Measurements from ENCODE around the gene CEP170B.
A peak's percentile ranks its signal among the peaks of the same experiment; 100 is the strongest.
"Not testable (repeated sequence)": the region's sequence is repeated elsewhere in the genome, so short reads cannot be mapped to it uniquely, and the experiment has no call there.

The CEP170B gene

GRCh38 chr14:104919152-104919992 lies 54.3 kb downstream of the CEP170B start:
- DNase-seq, result not testable (repeated sequence)

GRCh38 chr14:104919993-104920315 lies 54.9 kb downstream of the CEP170B start:
- DNase-seq, result no peak

DNA sequence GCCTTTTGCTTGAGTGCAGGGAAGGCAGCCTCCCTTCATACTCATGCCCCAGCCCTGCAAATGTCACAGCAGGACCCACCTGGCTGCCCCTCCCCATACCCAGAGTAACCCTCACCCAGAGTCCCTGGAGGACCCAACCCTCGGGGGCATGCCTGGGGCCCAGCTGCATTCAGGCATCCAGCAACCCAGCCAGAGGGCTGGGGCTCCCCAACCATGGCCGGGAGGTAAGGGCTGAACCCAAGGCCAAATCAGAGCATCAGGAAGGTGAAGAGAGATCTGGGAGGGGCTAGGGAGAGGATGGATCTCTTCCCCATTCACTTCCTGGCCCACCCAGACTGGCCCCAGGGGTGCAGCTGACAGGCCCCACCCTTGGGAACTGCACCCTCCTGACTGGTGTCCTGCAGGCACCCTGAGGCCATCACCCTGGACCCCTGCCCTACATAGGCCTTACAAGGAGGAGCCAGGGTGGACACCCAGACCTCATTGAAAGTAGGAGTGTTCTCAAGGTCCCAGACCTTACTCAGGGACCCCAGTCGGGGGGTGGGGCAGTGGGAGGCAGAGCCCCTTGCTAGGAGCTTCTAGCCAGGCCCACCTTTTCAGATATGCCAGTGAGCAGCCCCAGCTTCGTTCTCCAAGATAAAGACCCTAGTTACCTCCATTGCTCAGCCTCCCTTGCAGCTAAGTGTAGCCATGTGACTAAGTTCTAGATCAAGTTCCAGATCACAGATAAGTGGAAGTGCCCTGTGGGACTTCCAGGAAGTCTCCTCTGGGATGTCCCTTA lies 58.8 kb downstream of the CEP170B start:
- no peak for DNase-seq

- no peak for DNase-seq
Measured at GRCh38 chr14:104924421-104925213, 59.5 kb downstream of the CEP170B start, which contains the start of gene PLD4. Gene PLD4 (plus strand): TSS chr14:104924879. CDS start chr14:104927141, 2,262 bp downstream.

DNA sequence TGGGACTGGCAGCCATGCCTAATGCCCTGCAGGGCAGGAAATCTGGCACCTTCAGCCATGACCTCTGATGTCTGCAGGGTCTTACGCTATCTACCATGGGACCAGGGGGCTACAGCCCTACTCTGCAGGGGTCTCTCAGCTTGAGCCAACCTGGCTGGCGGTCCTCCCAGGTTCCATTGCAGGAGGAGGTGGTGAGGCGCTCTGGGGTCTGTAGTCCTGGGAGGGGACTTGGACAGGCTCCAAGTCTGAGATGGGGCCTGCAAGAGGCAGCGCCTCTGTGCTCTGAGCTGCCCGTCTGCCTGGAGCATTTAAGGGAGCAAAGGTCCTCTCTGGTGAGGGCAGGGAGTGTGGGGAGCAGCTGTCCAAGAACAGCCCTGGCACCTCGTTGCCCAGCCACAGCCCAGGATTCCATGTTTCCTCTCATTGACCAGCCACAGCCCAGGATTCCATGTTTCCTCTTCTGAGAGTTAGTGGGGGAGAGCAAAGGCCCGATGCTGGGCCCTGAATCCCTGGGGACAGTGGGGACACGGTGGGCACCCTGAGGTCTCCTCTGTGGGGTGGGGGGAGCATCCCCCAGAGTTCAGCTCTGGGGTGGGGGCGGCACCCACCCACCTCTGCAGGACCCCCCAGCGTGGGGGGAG lies 60.3 kb downstream of the CEP170B start:
- DNase-seq, result no peak

GRCh38 chr14:104925855-104926609 lies 61.0 kb downstream of the CEP170B start:
- DNase-seq, result no peak

- no peak for DNase-seq
Measured at GRCh38 chr14:104926619-104927431, 61.8 kb downstream of the CEP170B start.

DNA sequence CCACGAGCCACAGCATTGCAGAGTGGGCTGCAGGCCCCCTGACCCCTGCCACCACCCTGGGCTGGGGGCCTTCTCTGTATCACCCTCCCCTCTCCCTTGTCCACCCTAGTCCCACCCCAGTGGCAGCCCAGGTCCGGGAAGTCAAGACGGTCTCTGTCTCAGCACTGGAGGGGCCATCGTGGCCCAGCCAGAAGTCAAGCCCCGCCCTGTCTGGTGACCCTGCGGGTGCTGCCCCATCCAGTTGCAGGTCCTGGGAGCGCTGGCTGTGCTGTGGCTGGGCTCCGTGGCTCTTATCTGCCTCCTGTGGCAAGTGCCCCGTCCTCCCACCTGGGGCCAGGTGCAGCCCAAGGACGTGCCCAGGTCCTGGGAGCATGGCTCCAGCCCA lies 62.4 kb downstream of the CEP170B start:
- DNase-seq, result no peak

DNA sequence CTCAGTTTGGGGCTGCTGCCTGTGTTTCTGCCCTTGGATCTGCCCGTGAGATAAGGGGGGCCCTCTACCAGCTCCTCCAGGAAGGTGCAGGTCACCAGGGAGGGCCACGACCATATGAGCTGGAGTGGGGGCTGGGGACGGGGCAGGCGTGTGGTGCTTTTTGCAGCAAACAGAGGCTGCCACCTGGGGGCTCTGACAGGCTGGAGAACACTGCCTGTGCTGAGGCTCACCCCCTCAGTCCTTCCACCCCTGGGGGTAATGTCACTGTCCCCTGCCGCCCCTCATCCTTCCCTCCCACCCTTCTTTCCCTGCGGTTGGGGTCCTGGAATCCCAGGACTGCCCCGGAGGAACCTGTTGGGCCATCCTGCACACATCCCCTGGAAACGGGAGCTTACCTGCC lies 62.8 kb downstream of the CEP170B start:
- no peak for DNase-seq

DNA sequence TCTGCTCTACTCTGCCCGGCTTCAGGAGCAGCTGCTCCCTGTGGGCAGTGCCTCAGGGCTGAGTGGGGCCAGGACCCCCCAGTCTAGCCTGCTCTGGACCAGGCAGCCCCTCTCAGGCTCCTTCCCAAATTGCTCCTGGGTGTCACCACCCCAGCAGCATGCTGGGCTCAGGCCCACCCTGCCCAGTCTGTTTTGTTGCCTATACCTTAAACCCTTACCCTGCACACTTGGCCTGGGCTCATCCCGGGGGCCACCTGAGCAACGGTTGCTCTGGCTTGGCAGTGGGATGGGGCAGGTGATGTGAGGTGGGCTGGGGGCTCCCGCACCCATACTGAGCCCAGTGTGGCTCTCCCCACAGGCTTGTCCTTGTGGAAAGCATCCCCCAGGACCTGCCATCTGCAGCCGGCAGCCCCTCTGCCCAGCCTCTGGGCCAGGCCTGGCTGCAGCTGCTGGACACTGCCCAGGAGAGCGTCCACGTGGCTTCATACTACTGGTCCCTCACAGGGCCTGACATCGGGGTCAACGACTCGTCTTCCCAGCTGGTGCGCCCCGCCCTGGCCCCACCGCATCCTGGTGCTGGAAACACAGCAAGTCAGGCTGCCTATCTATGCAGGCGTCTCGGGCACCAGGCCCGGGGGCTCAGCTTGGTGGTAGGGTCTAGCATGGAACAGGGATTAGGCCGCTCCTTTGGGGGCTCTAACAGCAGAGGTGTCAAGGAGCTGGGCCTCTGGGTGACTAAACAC lies 63.5 kb downstream of the CEP170B start:
- DNase-seq, result no peak

GRCh38 chr14:104929268-104930230 lies 64.5 kb downstream of the CEP170B start:
- no peak for DNase-seq

GRCh38 chr14:104930526-104931303 lies 65.6 kb downstream of the CEP170B start:
- no peak for DNase-seq

- no peak for DNase-seq
Measured at GRCh38 chr14:104931304-104931770, 66.3 kb downstream of the CEP170B start.

GRCh38 chr14:104931771-104932675 lies 67.0 kb downstream of the CEP170B start:
- no peak for DNase-seq

DNA sequence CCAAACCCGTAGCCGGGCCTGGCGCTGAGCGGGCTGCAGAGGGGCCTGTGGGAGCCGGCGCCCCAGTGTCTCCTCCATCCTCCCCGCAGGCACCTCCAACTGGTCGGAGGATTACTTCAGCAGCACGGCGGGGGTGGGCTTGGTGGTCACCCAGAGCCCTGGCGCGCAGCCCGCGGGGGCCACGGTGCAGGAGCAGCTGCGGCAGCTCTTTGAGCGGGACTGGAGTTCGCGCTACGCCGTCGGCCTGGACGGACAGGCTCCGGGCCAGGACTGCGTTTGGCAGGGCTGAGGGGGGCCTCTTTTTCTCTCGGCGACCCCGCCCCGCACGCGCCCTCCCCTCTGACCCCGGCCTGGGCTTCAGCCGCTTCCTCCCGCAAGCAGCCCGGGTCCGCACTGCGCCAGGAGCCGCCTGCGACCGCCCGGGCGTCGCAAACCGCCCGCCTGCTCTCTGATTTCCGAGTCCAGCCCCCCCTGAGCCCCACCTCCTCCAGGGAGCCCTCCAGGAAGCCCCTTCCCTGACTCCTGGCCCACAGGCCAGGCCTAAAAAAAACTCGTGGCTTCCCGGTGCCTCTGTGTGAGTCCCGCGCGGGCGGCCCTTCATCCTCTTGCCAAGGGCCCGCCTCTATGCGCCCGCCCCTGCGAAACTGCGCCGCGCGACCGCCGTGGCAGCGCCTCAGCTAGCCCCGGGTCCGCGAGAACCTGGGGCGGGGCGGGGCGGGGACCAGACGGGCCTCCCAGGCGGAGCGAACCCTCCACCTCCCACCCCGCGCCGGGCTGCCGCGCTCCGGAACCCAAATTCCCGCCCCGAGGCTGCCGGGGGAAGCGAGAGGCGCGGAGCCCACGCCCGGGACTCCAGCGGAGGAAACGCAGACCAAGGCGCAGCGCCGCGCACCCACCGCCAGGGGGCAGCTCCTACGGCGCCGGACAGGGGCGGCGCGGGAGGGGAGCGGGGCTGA lies 67.9 kb downstream of the CEP170B start:
- peak; percentile 93 for DNase-seq

All from stimulated activated CD4-positive, alpha-beta T cell treated with anti-CD3 and anti-CD28 coated beads, Interleukin-4, amount 100 ng/mL, for 1 hour (primary cell).